VCaP (cell line): ENCODE results near the gene RIPOR1.

Experiments
- H3K27ac ChIP-seq: fragments of 450-650 bp; 2 replicates; pipeline ENCODE4 v1.5.1; 2017
- TF ChIP-seq, protein P1 (sequence below): fragments of 450-650 bp; conservative IDR thresholded peaks from 2 replicates; pipeline ENCODE4 v1.5.1; 2017; ENCODE audit warnings: mild to moderate bottlenecking, moderate library complexity

Gene RIPOR1

DNA sequence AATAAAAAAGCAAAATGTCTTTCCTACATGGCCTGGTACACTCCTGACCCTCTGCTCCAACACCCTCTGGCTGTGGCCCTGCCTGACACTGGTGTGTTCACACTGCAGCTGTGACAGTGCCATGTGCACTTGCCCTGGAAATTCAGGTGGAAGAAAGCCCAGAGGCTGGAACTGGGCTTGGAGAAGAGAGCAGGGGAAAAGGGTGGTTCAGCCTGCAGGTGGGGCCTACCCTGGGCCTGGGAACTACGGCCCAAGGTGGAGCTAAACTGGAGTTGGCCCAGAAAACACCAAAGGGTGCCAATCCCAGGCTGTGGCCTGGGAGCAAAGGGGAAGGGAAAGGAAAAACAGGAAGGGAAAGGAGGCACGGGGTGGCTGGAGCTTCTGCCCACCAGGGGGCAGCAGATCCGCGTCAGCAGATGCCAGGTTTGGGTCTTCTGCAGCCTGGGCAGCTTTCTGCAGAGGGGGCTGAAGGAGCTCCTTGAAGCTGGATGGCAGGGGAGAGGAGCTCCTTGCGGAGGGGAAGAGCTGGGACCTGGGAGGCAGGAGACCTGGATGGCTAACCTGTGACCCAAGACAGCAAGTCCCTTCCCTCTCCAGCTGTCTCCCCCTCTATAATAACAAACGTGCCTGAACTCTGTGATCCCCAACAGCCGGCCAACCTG lies 18.3 kb downstream of the RIPOR1 start:
- peak overlapping the region; percentile 42 for H3K27ac ChIP-seq
- TF ChIP-seq, protein P1, sequence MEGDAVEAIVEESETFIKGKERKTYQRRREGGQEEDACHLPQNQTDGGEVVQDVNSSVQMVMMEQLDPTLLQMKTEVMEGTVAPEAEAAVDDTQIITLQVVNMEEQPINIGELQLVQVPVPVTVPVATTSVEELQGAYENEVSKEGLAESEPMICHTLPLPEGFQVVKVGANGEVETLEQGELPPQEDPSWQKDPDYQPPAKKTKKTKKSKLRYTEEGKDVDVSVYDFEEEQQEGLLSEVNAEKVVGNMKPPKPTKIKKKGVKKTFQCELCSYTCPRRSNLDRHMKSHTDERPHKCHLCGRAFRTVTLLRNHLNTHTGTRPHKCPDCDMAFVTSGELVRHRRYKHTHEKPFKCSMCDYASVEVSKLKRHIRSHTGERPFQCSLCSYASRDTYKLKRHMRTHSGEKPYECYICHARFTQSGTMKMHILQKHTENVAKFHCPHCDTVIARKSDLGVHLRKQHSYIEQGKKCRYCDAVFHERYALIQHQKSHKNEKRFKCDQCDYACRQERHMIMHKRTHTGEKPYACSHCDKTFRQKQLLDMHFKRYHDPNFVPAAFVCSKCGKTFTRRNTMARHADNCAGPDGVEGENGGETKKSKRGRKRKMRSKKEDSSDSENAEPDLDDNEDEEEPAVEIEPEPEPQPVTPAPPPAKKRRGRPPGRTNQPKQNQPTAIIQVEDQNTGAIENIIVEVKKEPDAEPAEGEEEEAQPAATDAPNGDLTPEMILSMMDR, result peak; percentile 90

DNA sequence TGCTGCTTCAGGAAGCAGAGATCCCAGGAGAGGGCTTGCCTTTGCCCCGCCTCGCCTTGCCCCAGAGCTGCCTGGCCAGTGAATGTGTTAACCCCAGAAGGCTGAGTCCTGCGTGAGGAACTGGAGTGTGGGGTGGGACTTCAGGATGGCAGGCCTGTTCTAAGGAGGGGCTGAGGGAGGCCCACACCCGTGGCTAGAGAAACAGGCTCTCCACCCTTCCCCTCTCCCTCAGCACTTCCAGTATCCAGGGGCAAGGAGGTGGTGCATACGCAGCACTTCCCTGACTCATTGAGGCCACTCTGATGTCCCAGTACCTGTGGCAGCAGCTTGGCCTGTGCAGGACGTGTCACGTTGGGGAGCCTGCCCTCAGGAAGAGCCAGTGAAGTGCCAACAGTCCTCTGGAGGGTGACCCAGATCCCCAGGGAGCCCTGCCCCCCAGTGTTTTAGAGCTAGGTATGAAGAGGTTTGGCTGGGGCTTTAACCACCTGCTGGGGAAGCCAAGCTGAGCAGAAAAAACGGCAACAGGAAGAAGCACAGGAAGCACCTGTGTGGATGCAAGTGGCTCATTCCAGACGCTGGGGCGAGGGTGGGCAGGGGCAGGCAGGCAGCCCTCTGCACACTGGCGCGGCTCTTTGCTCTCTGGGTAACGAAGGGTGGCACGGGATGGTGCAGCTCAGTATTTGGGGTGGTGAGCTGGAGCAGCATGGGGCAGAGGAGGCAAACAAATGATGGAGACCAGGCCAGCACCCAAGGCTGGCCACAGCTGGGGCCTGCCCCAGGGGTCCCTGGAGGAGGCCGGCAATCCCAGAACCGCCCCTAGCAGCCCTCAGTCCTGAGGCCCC lies 19.0 kb downstream of the RIPOR1 start:
- TF ChIP-seq, protein P1, result no peak
- no peak overlapping the region for H3K27ac ChIP-seq

DNA sequence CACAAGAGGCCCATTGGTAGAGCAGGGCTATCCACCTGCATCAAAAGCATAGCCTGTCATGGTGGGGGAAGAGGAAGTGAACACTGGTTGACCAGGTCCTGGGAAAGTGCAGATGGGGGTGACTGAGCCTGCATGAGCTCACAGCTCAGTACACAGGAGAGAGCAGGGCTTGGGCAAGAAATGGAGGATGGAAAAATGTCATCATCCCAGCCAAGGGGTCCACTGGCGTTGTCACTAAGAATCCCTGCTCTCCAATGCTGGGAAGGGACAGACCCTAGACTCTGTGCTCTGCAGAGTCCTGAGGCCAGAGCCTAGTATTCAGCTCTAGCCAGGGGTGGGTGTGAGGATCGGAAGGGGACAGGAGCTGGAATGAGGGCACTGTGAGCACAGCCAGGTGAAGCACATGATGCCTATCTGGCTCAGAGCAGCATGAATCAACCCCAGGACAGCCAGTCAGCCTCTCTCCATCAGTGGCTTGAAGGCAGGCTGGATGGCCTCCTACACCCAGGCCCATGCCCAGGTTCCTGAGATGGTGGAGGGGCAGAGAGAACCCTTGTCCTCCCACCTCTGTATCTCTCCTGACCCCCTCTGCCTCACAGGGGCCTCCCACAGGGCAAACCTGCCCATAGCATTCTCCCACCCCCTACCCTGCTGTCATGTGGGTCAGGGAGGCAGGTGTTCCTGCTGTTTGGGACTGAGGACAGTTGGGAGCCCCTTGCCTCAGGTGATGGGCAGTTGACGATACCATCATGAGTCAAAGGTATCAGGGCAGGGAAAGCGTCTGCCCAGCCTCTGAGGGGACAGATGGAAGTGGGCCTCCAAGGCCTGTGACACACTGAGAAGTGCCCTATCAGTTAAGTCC lies 19.9 kb downstream of the RIPOR1 start:
- H3K27ac ChIP-seq, result no peak overlapping the region
- TF ChIP-seq, protein P1, result no peak

DNA sequence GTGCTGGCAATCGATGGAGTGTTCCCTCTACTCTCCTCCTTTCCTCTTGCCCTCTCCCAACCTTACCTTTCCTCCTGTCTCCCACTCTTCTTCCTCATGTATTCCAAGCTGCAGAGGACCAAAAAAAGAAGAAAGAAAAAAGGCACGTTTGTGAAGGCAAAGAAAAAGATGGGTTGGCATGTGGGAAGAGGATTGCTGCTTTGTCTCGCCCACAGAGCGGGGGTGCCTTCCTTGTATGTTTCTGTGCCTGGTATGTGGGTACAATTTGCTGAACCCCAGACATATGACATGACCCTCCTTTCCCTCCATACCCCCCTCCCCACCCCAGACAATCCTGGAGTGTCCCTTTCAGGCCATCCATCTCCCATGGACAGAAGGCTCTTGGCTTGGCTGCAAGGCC lies 20.6 kb downstream of the RIPOR1 start:
- TF ChIP-seq, protein P1, result no peak
- H3K27ac ChIP-seq, result no peak overlapping the region

DNA sequence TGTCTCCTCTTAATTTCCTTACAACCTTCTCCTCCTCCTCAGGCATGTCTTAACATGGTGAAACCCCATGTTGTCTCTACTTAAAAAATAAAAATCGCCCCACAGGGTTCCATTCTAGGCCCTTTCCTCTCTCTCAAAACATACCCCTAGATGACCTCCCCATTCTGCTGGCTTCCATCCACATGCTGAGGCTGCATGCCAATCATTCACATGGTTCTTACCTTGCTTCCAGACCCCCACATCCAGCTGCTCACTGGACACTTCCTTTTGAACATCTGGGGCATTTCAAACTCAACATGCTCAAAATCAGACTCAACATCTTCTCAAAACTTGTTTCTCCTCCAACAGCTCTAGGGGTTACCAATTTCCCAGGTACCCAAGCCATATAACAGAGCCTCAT lies 21.3 kb downstream of the RIPOR1 start:
- TF ChIP-seq, protein P1, result no peak
- H3K27ac ChIP-seq, result no peak overlapping the region

DNA sequence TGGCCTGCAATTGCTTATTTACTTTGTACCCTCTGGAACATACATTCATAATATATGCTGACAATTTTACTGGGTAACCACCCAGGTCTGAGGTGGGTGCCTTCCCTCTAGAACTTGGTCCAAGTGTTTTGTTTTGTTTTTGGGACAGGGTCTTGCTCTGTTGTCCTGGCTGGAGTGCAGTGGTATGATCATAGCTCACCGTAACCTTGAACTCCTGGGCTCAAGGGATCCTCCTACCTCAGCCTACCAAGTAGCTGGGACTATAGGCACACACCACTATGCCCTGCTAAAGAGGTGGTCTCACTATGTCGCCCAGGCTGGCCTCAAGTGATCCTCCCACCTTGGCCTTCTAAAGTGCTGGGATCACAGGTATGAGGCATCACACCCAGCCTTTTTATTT lies 22.5 kb downstream of the RIPOR1 start:
- TF ChIP-seq, protein P1, result no peak
- no peak overlapping the region for H3K27ac ChIP-seq

DNA sequence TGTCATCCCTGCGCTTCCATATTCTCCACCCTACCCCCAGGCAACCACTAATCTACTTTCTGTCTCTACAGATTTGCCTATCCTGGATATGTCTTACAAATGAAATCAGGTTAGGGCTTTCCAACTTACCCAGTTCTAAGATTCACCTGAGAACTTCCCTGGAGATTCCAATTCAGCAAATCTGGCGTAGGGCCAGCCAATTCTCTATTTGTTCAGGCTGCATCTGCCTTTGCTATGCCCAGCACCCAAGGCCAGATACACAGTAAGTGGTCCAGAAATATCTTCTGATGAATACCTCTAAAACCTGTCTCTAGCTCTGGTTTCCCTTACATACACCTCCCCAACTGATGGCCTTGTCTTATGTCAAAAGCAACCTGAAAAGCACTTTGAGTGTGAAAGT lies 23.3 kb downstream of the RIPOR1 start:
- no peak overlapping the region for H3K27ac ChIP-seq
- TF ChIP-seq, protein P1, result no peak
